ENCODE data around the gene PLA2G2D.

PLA2G2D gene

DNA sequence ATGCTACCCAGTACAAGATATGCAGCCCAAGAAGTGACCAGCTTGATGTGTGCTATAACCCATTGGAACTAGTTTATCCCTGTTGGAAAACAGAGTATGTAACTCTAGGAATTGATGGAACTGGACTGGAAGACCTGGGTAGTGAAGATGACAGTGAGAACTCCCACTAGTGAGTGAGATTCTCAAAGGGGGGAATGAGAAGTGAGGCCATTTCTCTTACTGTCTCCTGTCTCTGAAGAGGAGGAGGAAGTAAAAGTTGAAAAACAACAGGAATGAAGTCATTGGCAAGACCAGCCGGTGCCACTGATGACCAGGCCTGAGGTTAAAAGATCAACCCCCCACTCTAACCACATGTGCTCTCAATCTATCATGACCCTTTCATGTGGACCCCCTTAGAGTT is 40.7 kb upstream of the PLA2G2D start:
- H3K79me2 ChIP-seq (ENCODE audit: insufficient read depth, low read length) = no peaks in the 10 kb centered on the region
- H3K9me3 ChIP-seq (ENCODE audit: insufficient read depth, low read length) = peaks cover 26% of the 10 kb centered on the region
- TF ChIP-seq EZH2phosphoT487 (conservative IDR thresholded peaks at IDR 0.05; ENCODE audit: low read length) = no peak
- TF ChIP-seq, protein P1, sequence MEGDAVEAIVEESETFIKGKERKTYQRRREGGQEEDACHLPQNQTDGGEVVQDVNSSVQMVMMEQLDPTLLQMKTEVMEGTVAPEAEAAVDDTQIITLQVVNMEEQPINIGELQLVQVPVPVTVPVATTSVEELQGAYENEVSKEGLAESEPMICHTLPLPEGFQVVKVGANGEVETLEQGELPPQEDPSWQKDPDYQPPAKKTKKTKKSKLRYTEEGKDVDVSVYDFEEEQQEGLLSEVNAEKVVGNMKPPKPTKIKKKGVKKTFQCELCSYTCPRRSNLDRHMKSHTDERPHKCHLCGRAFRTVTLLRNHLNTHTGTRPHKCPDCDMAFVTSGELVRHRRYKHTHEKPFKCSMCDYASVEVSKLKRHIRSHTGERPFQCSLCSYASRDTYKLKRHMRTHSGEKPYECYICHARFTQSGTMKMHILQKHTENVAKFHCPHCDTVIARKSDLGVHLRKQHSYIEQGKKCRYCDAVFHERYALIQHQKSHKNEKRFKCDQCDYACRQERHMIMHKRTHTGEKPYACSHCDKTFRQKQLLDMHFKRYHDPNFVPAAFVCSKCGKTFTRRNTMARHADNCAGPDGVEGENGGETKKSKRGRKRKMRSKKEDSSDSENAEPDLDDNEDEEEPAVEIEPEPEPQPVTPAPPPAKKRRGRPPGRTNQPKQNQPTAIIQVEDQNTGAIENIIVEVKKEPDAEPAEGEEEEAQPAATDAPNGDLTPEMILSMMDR (IDR thresholded peaks at IDR 0.05; ENCODE audit: insufficient read depth, low read length, poor library complexity, severe bottlenecking) = no peak
- no peaks in the 10 kb centered on the region for H3K27me3 ChIP-seq (ENCODE audit: low read length)
- no peak overlapping the region for H3K27ac ChIP-seq (ENCODE audit: low read depth, low read length)
- no peak overlapping the region for H3K4me2 ChIP-seq (ENCODE audit: low read depth, low read length, poor library complexity, severe bottlenecking)
- H3F3A ChIP-seq (ENCODE audit: insufficient read depth) = no peaks in the 10 kb centered on the region
- no peaks in the 10 kb centered on the region for H4K20me1 ChIP-seq (ENCODE audit: low read depth, low read length)
- H2AFZ ChIP-seq (ENCODE audit: low read depth, low read length, severe bottlenecking) = no peak overlapping the region
- no peaks in the 10 kb centered on the region for H3K36me3 ChIP-seq (ENCODE audit: low read length)
- H3K4me3 ChIP-seq (ENCODE audit: insufficient read depth, low read length, poor library complexity, severe bottlenecking) = no peak overlapping the region
- H3K9me2 ChIP-seq (replicated peaks; ENCODE audit: insufficient read depth, low read length) = no peaks in the 10 kb centered on the region
- H3K9ac ChIP-seq (ENCODE audit: low read length) = no peak overlapping the region

DNA sequence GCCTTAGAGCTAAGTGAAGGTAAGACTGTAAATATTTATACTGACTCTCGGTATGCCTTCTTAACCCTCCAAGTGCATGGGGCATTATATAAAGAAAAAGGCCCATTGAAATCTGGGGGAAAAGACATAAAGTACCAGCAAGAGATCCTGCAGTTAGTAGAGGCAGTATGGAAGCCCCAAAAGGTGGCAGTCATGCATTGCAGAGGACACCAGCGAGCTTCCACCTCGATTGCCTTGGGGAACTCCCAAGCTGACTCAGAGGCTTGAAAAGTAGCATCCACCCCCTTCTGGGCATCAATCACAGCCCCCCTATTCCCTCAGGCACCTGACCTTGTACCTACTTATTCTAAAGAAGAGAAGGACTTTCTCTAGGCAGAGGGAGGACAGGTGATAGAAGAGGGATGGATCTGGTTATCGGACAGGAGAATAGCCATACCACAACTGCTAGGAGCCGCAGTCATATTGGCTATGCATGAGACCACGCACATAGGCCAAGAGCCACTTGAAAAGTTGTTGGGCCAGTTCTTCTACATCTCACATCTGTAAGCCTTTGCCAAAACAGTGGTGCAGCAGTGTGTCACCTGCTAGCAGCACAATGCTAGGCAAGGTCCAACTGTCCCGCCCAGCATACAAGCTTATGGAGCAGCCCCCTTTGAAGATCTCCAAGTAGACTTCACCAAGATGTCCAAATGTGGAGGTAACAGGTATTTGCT is 39.2 kb upstream of the PLA2G2D start:
- no peaks in the 10 kb centered on the region for H3K79me2 ChIP-seq (ENCODE audit: insufficient read depth, low read length)
- TF ChIP-seq, protein P1 (IDR thresholded peaks at IDR 0.05; ENCODE audit: insufficient read depth, low read length, poor library complexity, severe bottlenecking) = no peak
- TF ChIP-seq EZH2phosphoT487 (conservative IDR thresholded peaks at IDR 0.05; ENCODE audit: low read length) = no peak
- H3K36me3 ChIP-seq (ENCODE audit: low read length) = no peaks in the 10 kb centered on the region
- H3F3A ChIP-seq (ENCODE audit: insufficient read depth) = no peaks in the 10 kb centered on the region
- H3K27me3 ChIP-seq (ENCODE audit: low read length) = no peaks in the 10 kb centered on the region
- H3K4me2 ChIP-seq (ENCODE audit: low read depth, low read length, poor library complexity, severe bottlenecking) = no peak overlapping the region
- H3K9ac ChIP-seq (ENCODE audit: low read length) = no peak overlapping the region
- H4K20me1 ChIP-seq (ENCODE audit: low read depth, low read length) = no peaks in the 10 kb centered on the region
- no peak overlapping the region for H3K27ac ChIP-seq (ENCODE audit: low read depth, low read length)
- peaks cover 26% of the 10 kb centered on the region for H3K9me3 ChIP-seq (ENCODE audit: insufficient read depth, low read length)
- H2AFZ ChIP-seq (ENCODE audit: low read depth, low read length, severe bottlenecking) = no peak overlapping the region
- no peaks in the 10 kb centered on the region for H3K9me2 ChIP-seq (replicated peaks; ENCODE audit: insufficient read depth, low read length)
- no peak overlapping the region for H3K4me3 ChIP-seq (ENCODE audit: insufficient read depth, low read length, poor library complexity, severe bottlenecking)

DNA sequence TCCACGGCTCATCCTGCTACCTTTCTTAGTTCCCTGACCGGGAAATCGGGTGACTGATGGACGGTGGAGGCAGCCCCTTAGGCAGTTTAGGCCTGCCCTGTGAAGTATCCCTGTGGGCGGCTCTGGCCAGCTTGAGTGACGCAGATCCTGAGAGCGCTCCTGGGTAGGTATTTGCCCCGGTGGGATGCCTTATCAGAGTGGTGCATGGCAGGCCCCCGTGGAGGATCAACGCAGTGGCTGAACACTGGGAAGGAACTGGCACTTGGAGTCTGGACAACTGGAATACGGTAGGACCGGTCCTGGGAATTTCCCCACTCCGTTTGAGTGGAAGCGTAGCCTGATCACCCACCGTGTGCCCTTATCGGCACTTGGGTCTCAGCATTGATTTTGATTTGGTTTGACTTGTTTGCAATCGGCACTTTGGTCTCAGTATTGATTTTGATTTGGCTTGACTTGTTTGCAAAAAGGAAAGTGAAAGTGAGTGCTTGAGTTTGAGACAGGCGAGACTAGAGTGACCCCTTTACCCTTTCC is 35.0 kb upstream of the PLA2G2D start:
- Histone ChIP-seq H3K36me3 (ENCODE audit: low read length) (no peaks in the 10 kb centered on the region), H4K20me1 (ENCODE audit: low read depth, low read length) (no peaks in the 10 kb centered on the region), H3K27me3 (ENCODE audit: low read length) (no peaks in the 10 kb centered on the region), H2AFZ (ENCODE audit: low read depth, low read length, severe bottlenecking) (no peak overlapping the region), H3K9me3 (ENCODE audit: insufficient read depth, low read length) (peaks cover 6% of the 10 kb centered on the region), H3K9ac (ENCODE audit: low read length) (no peak overlapping the region), H3K9me2 (replicated peaks; ENCODE audit: insufficient read depth, low read length) (no peaks in the 10 kb centered on the region), H3K4me2 (ENCODE audit: low read depth, low read length, poor library complexity, severe bottlenecking) (no peak overlapping the region), H3F3A (ENCODE audit: insufficient read depth) (no peaks in the 10 kb centered on the region), H3K4me3 (ENCODE audit: insufficient read depth, low read length, poor library complexity, severe bottlenecking) (no peak overlapping the region), H3K27ac (ENCODE audit: low read depth, low read length) (no peak overlapping the region), H3K79me2 (ENCODE audit: insufficient read depth, low read length) (no peaks in the 10 kb centered on the region)
- TF ChIP-seq EZH2phosphoT487 (conservative IDR thresholded peaks at IDR 0.05; ENCODE audit: low read length) = no peak

DNA sequence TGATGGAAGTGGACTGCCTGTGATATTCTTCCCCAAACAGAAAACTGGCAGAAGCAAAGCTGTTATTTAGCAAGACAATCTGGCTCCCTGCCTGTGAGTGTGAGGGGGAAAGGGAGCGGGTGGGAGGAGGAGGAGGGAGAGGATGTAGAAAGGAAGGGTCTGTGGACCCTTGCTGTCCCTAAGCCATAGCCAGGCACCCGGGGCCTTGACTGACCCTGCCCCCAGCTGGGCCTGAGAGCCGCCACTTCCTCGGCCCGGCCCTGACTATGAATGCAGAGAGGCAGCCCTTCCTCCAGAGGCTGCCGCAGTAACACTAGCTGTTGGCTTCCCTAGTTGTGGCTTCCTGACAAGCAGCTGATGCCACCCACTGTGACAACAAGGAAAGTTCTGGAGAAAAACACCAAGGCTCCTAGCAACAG is 33.7 kb upstream of the PLA2G2D start:
- Histone ChIP-seq H3K79me2 (ENCODE audit: insufficient read depth, low read length) (no peaks in the 10 kb centered on the region), H3K4me3 (ENCODE audit: insufficient read depth, low read length, poor library complexity, severe bottlenecking) (no peak overlapping the region), H4K20me1 (ENCODE audit: low read depth, low read length) (no peaks in the 10 kb centered on the region), H3K4me2 (ENCODE audit: low read depth, low read length, poor library complexity, severe bottlenecking) (no peak overlapping the region), H3K9me2 (replicated peaks; ENCODE audit: insufficient read depth, low read length) (no peaks in the 10 kb centered on the region), H3K27ac (ENCODE audit: low read depth, low read length) (no peak overlapping the region), H3K9ac (ENCODE audit: low read length) (no peak overlapping the region), H2AFZ (ENCODE audit: low read depth, low read length, severe bottlenecking) (no peak overlapping the region), H3K36me3 (ENCODE audit: low read length) (no peaks in the 10 kb centered on the region), H3K9me3 (ENCODE audit: insufficient read depth, low read length) (no peaks in the 10 kb centered on the region), H3F3A (ENCODE audit: insufficient read depth) (no peaks in the 10 kb centered on the region), H3K27me3 (ENCODE audit: low read length) (no peaks in the 10 kb centered on the region)
- TF ChIP-seq EZH2phosphoT487 (conservative IDR thresholded peaks at IDR 0.05; ENCODE audit: low read length) = no peak
- TF ChIP-seq, protein P1 (IDR thresholded peaks at IDR 0.05; ENCODE audit: insufficient read depth, low read length, poor library complexity, severe bottlenecking) = no peak

Data from SU-DHL-6 (cell line).